Measurements from ENCODE around the gene MAP3K4. TPM values are rescaled to one million over a fixed set of nuclear protein-coding genes. Genes with fewer than 3 reads are reported as not detected.
"Not testable (repeated sequence)": the region's sequence is repeated elsewhere in the genome, so short reads cannot be mapped to it uniquely, and the experiment has no call there.

MAP3K4 gene
- total and polyA plus RNA-seq, 9 donors = 17.3 to 29.1 (median 19.5) TPM

DNA sequence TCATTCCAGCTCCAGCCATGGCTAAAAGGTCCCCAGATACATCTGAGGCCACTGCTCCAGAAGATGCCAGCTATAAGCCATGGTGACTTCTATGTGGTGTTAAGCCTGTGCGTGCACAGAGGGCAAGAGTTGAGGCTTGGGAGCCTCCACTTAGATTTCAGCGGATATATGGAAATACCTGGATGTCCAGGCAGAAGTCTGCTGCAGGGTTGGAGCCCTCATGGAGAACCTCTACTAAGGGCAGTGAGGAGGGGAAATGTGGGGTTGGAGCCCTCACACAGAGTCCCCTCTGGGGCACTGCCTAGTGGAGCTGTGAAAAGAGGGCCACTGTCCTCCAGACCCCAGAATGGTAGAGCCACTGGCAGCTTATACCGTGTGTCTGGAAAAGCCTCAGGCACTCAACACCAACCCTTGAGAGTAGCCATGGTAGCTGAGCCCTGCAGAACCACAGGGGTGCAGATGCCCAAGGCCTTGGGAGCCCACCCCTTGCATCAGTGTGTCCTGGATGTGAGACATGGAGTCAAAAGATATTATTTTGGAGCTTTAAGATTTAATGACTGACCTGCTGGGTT, 8.1 kb upstream of the MAP3K4 start:
- not testable (repeated sequence) for DNase-seq; H3K4me3 ChIP-seq (ENCODE audit: low read length); H3K27ac ChIP-seq (ENCODE audit: low read length); H3K27me3 ChIP-seq (ENCODE audit: control insufficient read depth, insufficient read depth, low read length); H3K36me3 ChIP-seq (ENCODE audit: control insufficient read depth, insufficient read depth, low read length); H3K4me1 ChIP-seq (ENCODE audit: control insufficient read depth, insufficient read depth, low read length)
- peaks cover 11% of the 10 kb centered on the region for H3K9me3 ChIP-seq (replicated peaks; ENCODE audit: control insufficient read depth, low read depth, low read length)
- WGBS (ENCODE audit: insufficient coverage) = 100% methylated on average over 3 of the region's 3 CpGs

DNA sequence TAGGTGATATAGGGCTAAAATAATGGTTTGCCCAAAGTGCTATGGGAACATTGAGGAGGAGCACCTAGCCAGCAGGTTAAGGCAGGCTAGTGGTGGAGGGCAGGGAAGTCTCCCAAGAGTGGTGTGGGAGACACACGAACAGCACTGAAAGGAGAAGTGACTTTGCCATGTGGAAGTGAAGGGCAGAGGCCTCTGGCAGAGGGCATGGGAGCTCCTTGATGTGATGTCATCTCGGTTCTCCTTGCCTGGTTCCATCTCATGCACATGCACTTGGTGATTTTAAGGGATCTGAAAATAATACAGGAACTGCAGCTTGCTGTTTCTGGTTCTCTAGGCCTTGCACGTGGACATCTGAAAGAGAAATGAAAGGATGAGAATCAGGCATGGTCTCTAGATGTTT, 4.7 kb upstream of the MAP3K4 start:
- Histone ChIP-seq H3K4me3 (ENCODE audit: low read length) (no peak overlapping the region), H3K36me3 (ENCODE audit: control insufficient read depth, insufficient read depth, low read length) (no peaks in the 10 kb centered on the region), H3K27me3 (ENCODE audit: control insufficient read depth, insufficient read depth, low read length) (no peaks in the 10 kb centered on the region), H3K4me1 (ENCODE audit: control insufficient read depth, insufficient read depth, low read length) (no peaks in the 10 kb centered on the region), H3K27ac (ENCODE audit: low read length) (no peak overlapping the region), H3K9me3 (replicated peaks; ENCODE audit: control insufficient read depth, low read depth, low read length) (peaks cover 11% of the 10 kb centered on the region)
- 69% methylated on average over 2 of the region's 3 CpGs for WGBS (ENCODE audit: insufficient coverage)
- peak; percentile 61 for DNase-seq

DNA sequence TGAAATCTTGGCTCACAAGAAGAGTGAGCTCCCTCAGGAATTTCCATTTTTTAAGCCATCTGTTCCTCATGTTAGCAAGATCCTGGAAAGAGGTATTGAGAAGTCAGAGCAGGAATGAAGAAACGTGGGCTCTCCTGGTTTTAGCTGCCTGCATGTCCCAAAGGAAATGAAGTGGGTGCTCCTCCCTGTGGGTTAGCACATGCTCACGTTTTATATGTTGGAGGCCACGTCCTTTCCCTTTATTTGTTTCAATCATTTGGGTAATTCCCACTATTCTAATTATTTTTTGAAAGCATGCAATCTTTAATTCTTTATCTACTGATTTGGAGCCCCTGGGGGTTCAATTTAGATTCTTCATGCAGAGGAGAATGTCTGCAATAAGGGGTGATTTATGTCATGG, 4.3 kb upstream of the MAP3K4 start:
- no peak overlapping the region for H3K4me3 ChIP-seq (ENCODE audit: low read length)
- no peaks in the 10 kb centered on the region for H3K36me3 ChIP-seq (ENCODE audit: control insufficient read depth, insufficient read depth, low read length)
- no peak for DNase-seq
- no peaks in the 10 kb centered on the region for H3K27me3 ChIP-seq (ENCODE audit: control insufficient read depth, insufficient read depth, low read length)
- no peaks in the 10 kb centered on the region for H3K4me1 ChIP-seq (ENCODE audit: control insufficient read depth, insufficient read depth, low read length)
- 29% methylated on average over 1 of the region's 3 CpGs for WGBS (ENCODE audit: insufficient coverage)
- no peak overlapping the region for H3K27ac ChIP-seq (ENCODE audit: low read length)
- H3K9me3 ChIP-seq (replicated peaks; ENCODE audit: control insufficient read depth, low read depth, low read length) = peaks cover 11% of the 10 kb centered on the region

DNA sequence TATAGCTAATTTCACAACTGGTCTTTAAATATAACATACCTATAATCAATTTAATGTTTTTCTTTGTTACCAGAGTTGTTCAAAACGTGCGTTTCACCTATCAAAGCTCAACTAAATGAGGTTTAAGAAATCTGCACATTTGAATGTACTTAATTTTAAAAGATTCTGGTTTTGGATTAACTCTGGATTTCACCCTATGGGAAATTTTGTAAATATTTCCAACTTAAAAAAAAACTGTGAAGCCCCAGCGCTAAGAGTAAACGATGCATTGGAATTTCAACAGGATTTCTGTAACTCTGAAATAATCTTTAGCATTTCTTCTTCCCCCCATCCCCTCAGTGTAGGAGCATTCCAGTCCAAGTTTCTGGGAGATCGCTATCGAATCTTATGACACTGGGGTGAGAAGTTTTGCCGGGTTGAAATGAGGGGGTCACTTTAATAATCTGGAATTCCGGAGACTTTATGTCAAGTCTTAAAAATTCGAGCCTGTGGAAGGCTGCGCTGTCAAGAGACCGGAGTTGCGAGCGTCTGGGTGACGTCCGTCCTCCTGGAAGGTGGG, 643 bp upstream of the MAP3K4 start:
- no peak for DNase-seq
- WGBS (ENCODE audit: insufficient coverage) = under 1% methylated on average over 11 of the region's 15 CpGs
- Histone ChIP-seq H3K4me3 (ENCODE audit: low read length) (peak overlapping the region; percentile 90), H3K27ac (ENCODE audit: low read length) (peak overlapping the region; percentile 92), H3K9me3 (replicated peaks; ENCODE audit: control insufficient read depth, low read depth, low read length) (no peaks in the 10 kb centered on the region), H3K27me3 (ENCODE audit: control insufficient read depth, insufficient read depth, low read length) (no peaks in the 10 kb centered on the region), H3K36me3 (ENCODE audit: control insufficient read depth, insufficient read depth, low read length) (no peaks in the 10 kb centered on the region), H3K4me1 (ENCODE audit: control insufficient read depth, insufficient read depth, low read length) (no peaks in the 10 kb centered on the region)

DNA sequence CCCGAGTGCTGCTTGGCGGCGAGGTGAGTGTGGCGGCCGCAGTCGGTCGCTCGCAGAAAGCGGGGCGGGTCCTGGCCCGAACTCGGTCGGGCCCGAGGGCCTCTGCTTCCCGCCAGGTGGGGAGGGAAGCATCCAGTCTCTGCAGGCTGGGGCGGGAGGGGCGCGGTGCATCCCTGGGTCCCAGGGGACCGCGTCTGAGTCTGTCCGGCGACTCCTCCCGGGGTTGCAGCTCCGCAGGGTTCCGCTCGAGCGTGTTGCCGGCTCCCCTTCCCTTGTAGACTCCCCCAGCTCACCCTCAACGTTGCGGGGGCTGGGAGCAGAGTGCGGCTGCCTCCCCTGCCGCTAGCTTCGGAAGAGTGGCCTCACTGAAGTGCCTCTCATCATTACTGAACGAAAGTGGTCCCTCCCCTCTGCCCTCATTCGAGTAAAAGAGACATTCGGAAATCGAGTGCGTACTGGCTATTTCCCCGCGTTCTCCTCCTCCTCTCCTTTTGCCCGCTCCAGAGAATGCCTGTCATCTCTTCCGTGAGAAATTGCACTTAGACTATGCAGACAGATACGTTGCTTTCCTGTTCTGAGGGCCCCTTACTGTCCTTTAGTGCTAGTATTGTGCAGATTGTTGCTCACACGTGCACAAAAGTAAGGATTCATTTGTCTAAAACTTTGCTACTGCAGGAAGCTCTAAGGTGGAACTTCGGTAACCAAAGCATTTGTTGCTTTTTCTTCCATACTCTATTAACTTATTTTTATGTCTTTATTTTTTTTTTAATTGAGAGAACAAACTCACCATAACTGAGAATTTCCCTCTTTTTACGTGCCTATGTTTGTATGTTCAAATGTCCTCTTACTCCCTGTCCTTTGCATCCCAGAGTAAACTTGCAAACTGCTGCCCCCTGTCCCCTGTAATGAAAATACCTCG, 751 bp downstream of the MAP3K4 start:
- WGBS (ENCODE audit: insufficient coverage) = under 1% methylated on average over 39 of the region's 47 CpGs
- no peaks in the 10 kb centered on the region for H3K9me3 ChIP-seq (replicated peaks; ENCODE audit: control insufficient read depth, low read depth, low read length)
- no peaks in the 10 kb centered on the region for H3K36me3 ChIP-seq (ENCODE audit: control insufficient read depth, insufficient read depth, low read length)
- H3K4me1 ChIP-seq (ENCODE audit: control insufficient read depth, insufficient read depth, low read length) = no peaks in the 10 kb centered on the region
- peak; percentile 89 for DNase-seq
- H3K4me3 ChIP-seq (ENCODE audit: low read length) = peak overlapping the region; percentile 90
- no peaks in the 10 kb centered on the region for H3K27me3 ChIP-seq (ENCODE audit: control insufficient read depth, insufficient read depth, low read length)
- H3K27ac ChIP-seq (ENCODE audit: low read length) = peak overlapping the region; percentile 92

DNA sequence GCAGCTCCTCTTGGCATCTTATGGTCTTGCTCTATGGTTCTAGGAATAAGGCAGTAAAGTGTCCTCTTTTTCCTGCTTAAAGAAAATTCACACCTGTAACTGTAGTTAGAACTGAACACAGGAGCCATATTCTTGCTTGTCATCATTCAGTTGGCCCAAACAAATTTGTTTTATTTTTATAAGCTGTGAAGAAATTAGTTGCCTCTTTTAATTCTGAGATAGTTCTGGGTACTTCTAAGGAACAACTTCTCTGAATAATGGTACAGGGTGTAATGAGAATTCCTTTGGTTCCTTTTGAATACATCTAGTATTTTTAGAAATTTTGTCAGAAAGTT, 1.4 kb downstream of the MAP3K4 start:
- H3K9me3 ChIP-seq (replicated peaks; ENCODE audit: control insufficient read depth, low read depth, low read length) = no peaks in the 10 kb centered on the region
- no peak overlapping the region for H3K27ac ChIP-seq (ENCODE audit: low read length)
- no peaks in the 10 kb centered on the region for H3K4me1 ChIP-seq (ENCODE audit: control insufficient read depth, insufficient read depth, low read length)
- no peaks in the 10 kb centered on the region for H3K27me3 ChIP-seq (ENCODE audit: control insufficient read depth, insufficient read depth, low read length)
- no peaks in the 10 kb centered on the region for H3K36me3 ChIP-seq (ENCODE audit: control insufficient read depth, insufficient read depth, low read length)
- DNase-seq = no peak
- no peak overlapping the region for H3K4me3 ChIP-seq (ENCODE audit: low read length)

DNA sequence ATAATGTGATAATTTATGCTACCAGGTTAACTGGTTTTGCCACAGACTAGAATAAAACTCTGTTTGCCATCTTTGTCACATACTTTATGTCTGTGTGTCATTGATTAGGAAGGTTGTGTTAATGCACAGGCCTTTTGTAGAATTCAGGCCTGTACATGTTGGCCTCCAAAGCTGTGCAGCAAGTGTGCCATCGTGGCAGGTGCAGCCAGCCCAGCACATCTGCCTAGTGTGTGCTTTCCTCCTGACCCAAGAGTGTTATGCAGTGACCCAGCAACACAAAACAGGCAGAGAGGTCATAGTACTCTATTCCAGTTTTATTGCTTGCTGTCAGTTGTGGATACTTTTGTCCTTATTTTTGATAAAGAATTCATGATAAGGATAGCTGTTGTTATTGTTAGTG, 3.7 kb downstream of the MAP3K4 start:
- H3K9me3 ChIP-seq (replicated peaks; ENCODE audit: control insufficient read depth, low read depth, low read length) = no peaks in the 10 kb centered on the region
- H3K4me3 ChIP-seq (ENCODE audit: low read length) = no peak overlapping the region
- no peak overlapping the region for H3K27ac ChIP-seq (ENCODE audit: low read length)
- no peak for DNase-seq
- no peaks in the 10 kb centered on the region for H3K4me1 ChIP-seq (ENCODE audit: control insufficient read depth, insufficient read depth, low read length)
- H3K27me3 ChIP-seq (ENCODE audit: control insufficient read depth, insufficient read depth, low read length) = no peaks in the 10 kb centered on the region
- 56% methylated on average over 1 of the region's 1 CpG for WGBS (ENCODE audit: insufficient coverage)
- H3K36me3 ChIP-seq (ENCODE audit: control insufficient read depth, insufficient read depth, low read length) = no peaks in the 10 kb centered on the region

DNA sequence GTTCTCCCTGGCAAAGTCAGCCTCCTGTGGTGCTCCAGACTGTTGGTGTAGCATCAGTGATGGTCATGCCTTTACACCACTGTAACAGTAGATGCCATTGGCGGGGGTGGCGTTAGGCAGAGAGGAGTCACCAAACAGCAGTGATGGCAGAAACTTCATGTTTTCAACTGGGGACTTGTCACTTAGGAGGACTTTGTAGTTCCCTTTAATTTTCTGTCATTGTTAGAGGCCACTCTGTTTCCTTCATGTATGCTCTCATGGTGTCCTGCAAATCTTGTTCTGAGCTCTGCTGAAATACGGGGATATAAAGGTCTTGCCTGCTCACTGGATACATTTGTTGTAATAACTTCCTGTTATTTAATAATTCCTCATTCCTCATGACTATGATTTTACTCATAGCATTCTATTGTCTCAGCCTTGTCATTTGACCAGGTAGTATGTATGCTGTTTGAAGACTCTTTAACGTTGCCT, 4.6 kb downstream of the MAP3K4 start:
- DNase-seq = no peak
- H3K27me3 ChIP-seq (ENCODE audit: control insufficient read depth, insufficient read depth, low read length) = no peaks in the 10 kb centered on the region
- no peaks in the 10 kb centered on the region for H3K36me3 ChIP-seq (ENCODE audit: control insufficient read depth, insufficient read depth, low read length)
- H3K27ac ChIP-seq (ENCODE audit: low read length) = no peak overlapping the region
- H3K9me3 ChIP-seq (replicated peaks; ENCODE audit: control insufficient read depth, low read depth, low read length) = no peaks in the 10 kb centered on the region
- no peak overlapping the region for H3K4me3 ChIP-seq (ENCODE audit: low read length)
- H3K4me1 ChIP-seq (ENCODE audit: control insufficient read depth, insufficient read depth, low read length) = no peaks in the 10 kb centered on the region
- WGBS (ENCODE audit: insufficient coverage) = 84% methylated on average over 3 of the region's 4 CpGs

DNA sequence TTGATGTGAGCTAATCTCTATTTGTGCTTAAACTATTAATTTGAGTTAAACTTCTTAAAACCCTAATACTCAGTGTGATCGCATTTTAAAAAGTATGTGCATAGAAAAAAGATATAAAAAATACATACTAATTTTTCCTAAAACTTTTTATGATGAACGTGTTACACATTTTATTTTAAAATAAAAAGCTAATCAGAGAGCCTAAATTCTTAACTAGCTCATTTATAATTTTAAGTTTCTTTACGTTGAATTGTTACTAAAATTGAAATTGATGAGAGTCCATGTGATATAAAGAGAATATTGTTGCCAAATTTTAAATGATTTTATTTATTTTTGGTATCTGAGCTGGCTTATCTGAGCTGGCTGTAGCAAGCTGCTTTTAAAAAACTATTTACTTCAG, 6.6 kb downstream of the MAP3K4 start:
- Histone ChIP-seq H3K9me3 (replicated peaks; ENCODE audit: control insufficient read depth, low read depth, low read length) (no peaks in the 10 kb centered on the region), H3K4me1 (ENCODE audit: control insufficient read depth, insufficient read depth, low read length) (no peaks in the 10 kb centered on the region), H3K27me3 (ENCODE audit: control insufficient read depth, insufficient read depth, low read length) (no peaks in the 10 kb centered on the region), H3K27ac (ENCODE audit: low read length) (no peak overlapping the region), H3K4me3 (ENCODE audit: low read length) (no peak overlapping the region), H3K36me3 (ENCODE audit: control insufficient read depth, insufficient read depth, low read length) (no peaks in the 10 kb centered on the region)
- no peak for DNase-seq
- WGBS (ENCODE audit: insufficient coverage) = no CpG with 5 or more reads among the region's 3 CpGs

DNA sequence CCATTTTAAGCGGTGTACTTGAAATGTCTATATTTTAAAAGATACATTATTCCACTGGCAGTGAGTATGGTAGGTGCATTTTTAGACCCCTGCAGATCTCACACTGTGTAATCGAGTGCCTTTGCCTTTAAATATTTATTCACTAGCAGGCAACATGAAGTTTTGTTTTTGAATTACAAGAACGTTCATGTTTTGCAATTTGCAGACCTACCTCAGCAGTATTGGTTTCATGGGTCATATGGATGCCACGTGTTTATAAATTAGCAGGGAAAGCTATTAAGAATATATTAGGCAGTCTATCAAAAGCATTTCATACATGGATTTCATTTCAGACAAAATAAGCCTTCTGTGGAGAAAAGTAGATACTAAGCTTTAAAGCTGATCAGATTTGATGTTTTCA, 7.2 kb downstream of the MAP3K4 start:
- H3K36me3 ChIP-seq (ENCODE audit: control insufficient read depth, insufficient read depth, low read length) = no peaks in the 10 kb centered on the region
- H3K27ac ChIP-seq (ENCODE audit: low read length) = no peak overlapping the region
- no CpG with 5 or more reads among the region's 4 CpGs for WGBS (ENCODE audit: insufficient coverage)
- DNase-seq = no peak
- H3K4me1 ChIP-seq (ENCODE audit: control insufficient read depth, insufficient read depth, low read length) = no peaks in the 10 kb centered on the region
- H3K9me3 ChIP-seq (replicated peaks; ENCODE audit: control insufficient read depth, low read depth, low read length) = no peaks in the 10 kb centered on the region
- H3K27me3 ChIP-seq (ENCODE audit: control insufficient read depth, insufficient read depth, low read length) = no peaks in the 10 kb centered on the region
- H3K4me3 ChIP-seq (ENCODE audit: low read length) = no peak overlapping the region
